Mesodermal cell (in vitro differentiated cells): ENCODE results near the gene TARS1.

Source experiments
- H3K27ac ChIP-seq: 2 replicates; pipeline ENCODE4 v1.7.0; 2013; ENCODE audit warnings: mild to moderate bottlenecking, low read depth, low read length, moderate library complexity; ENCODE audit not compliant: severe bottlenecking
- H3K36me3 ChIP-seq: 2 replicates; pipeline ENCODE4 v1.7.1; 2013; ENCODE audit warnings: mild to moderate bottlenecking, low read length, moderate library complexity; ENCODE audit not compliant: control insufficient read depth, insufficient read depth
- H3K4me1 ChIP-seq: one replicate; pipeline ENCODE4 v1.7.1; 2013; ENCODE audit warnings: mild to moderate bottlenecking, low read length; ENCODE audit not compliant: insufficient read depth, control insufficient read depth, poor library complexity, severe bottlenecking
- H3K4me3 ChIP-seq: 2 replicates; pipeline ENCODE4 v1.7.0; 2013; ENCODE audit warnings: low read length, control low read depth, mild to moderate bottlenecking; ENCODE audit not compliant: insufficient read depth, poor library complexity, severe bottlenecking; ENCODE audit errors: extremely low read depth
- H3K9me3 ChIP-seq: 2 replicates; pipeline ENCODE4 v1.7.1; 2013; ENCODE audit warnings: mild to moderate bottlenecking, low read length, moderate library complexity; ENCODE audit not compliant: control insufficient read depth
- WGBS, 2 experiments: methylation state at CpG; one replicate each; pipeline ENCODE4 v1.1.5; 2013; ENCODE audit warnings: missing lambda C conversion rate in 2 of 2; ENCODE audit not compliant: insufficient coverage in 2 of 2; 5-methylcytosine and 5-hydroxymethylcytosine counted together

TARS1 gene

DNA sequence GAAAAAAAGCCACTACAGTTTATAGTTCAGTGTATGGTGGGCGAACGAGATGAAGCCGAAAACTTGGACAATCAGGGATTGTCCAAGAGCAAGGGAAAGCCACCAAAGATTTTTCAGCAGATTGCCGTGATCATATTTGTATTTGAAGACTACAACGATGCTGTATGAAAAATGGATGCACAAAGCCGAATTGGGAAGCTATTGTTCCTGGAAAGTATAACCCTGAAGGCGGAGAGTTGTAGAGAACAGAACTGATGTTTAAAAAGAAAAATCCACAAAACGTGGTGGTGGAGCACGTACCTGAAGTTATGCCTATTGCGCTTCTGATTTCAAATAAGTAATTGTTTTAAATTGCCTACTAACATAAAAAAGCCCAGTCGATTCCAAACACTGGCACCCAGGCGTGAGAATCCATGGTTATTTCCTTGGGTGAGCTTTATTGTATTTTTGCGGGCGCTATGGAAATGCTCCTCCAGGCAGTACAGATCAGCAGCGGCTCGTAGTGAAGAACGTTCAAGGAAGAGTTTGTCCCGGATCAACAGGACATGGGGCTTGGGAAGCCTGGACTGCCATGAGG, 772 bp upstream of the TARS1 start:
- Histone ChIP-seq H3K9me3 (no peaks in the 10 kb centered on the region), H3K4me3 (peak overlapping the region; percentile 90), H3K36me3 (peaks cover 22% of the 10 kb centered on the region), H3K4me1 (peaks cover 7% of the 10 kb centered on the region), H3K27ac (peak overlapping the region; percentile 99)
- WGBS, 2 experiments = 2 to 6% methylated on average over 11 to 15 of the region's 18 CpGs

DNA sequence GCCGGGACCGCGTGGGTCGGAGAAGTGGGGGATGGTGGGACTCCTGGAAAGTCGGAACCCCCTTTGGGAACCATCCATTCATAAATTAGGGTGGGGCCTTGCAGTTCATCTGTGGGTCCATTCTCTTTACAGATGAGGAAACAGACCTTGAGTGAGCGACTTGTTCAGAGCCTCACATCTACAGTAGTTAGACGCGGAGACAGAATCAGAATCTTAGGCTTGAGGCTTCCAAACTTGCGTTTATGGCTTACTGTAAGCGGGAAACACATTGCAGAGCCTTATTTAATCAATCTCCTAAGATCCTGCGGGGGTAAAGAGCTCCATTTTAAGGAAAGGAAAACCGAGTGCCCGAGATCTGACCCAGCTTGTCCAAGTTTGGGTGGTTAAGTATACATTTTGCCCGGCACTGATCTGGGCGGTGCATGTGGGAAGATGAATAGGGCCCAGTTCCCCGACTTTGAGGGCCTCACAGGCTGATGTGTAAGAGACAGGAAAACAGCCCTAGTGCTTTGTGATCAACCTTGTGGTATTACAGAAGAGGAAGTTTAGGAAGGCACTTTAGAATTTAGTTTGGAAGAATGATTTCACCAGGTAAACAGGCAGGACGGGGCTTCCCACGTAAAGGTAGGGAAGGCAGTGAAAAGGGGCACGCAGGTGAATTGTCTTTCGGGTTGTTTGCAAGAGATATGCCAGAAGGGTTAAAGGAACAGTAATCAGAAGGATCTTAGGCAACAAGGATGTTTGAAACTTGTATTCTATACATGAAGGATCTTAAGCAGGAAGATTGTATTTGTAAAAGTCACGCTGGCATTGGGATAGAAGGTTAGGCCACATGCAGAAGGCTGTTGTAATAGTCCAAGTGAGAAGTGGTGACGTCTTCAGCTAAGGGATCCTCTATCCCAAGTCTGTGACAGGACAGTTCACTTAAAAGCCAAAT, 744 bp downstream of the TARS1 start:
- WGBS, 2 experiments = 1 to 2% methylated on average over 16 to 17 of the region's 22 CpGs
- Histone ChIP-seq H3K9me3 (no peaks in the 10 kb centered on the region), H3K27ac (peak overlapping the region; percentile 99)

DNA sequence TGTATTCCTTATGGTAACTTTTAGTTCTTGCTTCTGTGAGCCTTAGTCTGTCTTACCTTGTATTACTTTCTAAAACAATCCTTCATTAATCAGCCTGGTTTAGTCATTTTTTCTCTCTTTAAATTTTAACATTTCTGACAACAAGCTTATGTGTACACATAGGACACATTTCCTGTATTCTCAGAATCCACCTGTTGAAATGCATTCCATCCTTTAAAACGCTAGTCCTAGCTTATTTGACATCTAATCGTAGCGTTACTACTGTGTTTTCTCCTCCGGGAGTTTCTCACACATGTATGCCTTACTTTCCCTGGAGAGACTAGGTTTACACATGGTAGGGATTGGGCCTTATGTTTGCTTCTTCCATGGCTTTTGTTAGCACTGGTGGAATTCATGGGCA, 3.8 kb downstream of the TARS1 start:
- H3K27ac ChIP-seq = no peak overlapping the region
- peaks cover 62% of the 10 kb centered on the region for H3K36me3 ChIP-seq
- no peaks in the 10 kb centered on the region for H3K9me3 ChIP-seq
- no peaks in the 10 kb centered on the region for H3K4me1 ChIP-seq
- no peak overlapping the region for H3K4me3 ChIP-seq
- WGBS, 2 experiments = 93% methylated on average over 3 of the region's 4 CpGs; no CpG with 5 or more reads in 1 of the 2 experiments

More for the DNA sequence above, 744 bp downstream of the TARS1 start:
- Histone ChIP-seq H3K4me1 (peaks cover 7% of the 10 kb centered on the region), H3K36me3 (peaks cover 37% of the 10 kb centered on the region), H3K4me3 (peak overlapping the region; percentile 90)

DNA sequence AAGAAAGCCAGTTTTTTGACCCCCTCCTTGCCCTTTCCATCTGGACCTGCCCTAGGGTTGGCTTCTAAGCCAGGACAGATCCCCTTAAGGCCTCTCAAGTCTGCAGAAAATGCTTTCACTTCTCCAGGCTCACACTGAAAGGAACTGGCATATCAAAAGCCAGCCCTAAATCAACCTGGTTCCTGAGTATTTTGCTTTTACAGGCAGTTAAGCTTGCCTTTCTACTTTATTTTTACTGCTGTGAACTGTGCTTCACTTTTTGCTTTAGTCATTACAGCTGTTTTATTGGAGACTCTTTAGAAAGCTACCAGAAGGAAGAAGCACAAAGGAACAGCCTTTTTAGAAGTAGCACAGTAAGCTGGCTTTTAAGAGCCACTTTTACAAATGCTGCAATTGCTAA, 5.0 kb downstream of the TARS1 start:
- no peaks in the 10 kb centered on the region for H3K9me3 ChIP-seq
- H3K36me3 ChIP-seq = peaks cover 75% of the 10 kb centered on the region
- H3K4me1 ChIP-seq = no peaks in the 10 kb centered on the region
- peak overlapping the region; percentile 26 for H3K27ac ChIP-seq
- no peak overlapping the region for H3K4me3 ChIP-seq

DNA sequence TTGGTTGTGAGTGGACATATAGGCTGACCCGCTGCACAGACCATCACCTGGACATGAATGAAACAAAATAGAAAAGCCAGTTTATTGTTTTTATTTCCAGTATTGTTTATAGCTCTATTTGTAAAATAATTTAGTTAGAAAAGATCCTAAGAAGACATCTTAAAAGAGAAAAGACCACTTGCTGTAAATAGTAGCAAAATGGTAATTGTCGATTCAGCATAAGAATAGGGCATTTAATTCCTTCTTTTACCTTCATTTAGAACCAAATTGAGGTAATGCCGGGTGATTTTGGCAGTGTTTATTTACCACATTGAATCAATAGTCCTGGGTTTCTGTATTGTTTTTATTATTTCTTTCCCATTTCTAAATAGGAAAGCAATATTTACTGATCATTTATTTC, 7.4 kb downstream of the TARS1 start:
- no peak overlapping the region for H3K4me3 ChIP-seq
- WGBS, 2 experiments = no CpG with 5 or more reads among the region's 3 CpGs
- no peaks in the 10 kb centered on the region for H3K4me1 ChIP-seq
- no peak overlapping the region for H3K27ac ChIP-seq
- H3K9me3 ChIP-seq = no peaks in the 10 kb centered on the region
- peaks cover 91% of the 10 kb centered on the region for H3K36me3 ChIP-seq

DNA sequence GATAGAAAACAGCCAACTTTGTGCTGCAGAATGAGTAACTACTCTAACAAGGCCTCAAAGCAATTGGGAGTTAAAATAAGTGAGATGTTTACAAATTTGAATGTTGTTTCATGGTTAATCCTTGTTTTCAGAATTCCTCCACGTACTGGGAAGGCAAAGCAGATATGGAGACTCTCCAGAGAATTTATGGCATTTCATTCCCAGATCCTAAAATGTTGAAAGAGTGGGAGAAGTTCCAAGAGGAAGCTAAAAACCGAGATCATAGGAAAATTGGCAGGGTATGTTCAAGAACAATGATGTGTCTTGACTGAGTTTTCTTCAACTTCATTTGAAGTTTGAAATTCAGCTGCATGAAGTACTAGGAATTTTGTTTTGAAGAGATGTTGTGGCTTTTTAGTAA, 16.4 kb downstream of the TARS1 start:
- H3K27ac ChIP-seq = no peak overlapping the region
- H3K4me3 ChIP-seq = no peak overlapping the region
- 100% methylated on average over 2 of the region's 2 CpGs for WGBS, 2 experiments
- H3K36me3 ChIP-seq = peaks cover 97% of the 10 kb centered on the region
- no peaks in the 10 kb centered on the region for H3K4me1 ChIP-seq
- no peaks in the 10 kb centered on the region for H3K9me3 ChIP-seq

DNA sequence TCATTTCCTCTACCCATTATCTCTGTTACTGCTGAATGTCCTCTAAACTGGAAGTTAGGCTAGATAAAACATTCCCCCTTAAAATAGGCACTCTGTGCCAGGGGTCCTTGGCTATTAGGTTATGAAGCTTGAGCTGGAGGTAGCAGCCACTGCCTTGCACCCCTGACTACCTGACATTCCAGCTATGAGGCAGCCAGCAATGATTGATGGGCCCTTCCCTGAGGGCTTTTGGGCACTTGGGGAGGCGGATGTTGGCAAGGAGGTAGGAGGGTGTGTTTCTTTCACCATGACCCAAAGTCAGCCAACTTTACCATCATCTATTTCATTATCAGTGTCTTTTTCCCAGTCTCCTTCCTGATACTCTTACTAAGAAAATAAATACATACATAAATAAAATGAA, 17.1 kb downstream of the TARS1 start:
- no CpG with 5 or more reads among the region's 1 CpG for WGBS, 2 experiments
- H3K4me1 ChIP-seq = no peaks in the 10 kb centered on the region
- peaks cover 97% of the 10 kb centered on the region for H3K36me3 ChIP-seq
- no peak overlapping the region for H3K4me3 ChIP-seq
- no peak overlapping the region for H3K27ac ChIP-seq
- no peaks in the 10 kb centered on the region for H3K9me3 ChIP-seq

DNA sequence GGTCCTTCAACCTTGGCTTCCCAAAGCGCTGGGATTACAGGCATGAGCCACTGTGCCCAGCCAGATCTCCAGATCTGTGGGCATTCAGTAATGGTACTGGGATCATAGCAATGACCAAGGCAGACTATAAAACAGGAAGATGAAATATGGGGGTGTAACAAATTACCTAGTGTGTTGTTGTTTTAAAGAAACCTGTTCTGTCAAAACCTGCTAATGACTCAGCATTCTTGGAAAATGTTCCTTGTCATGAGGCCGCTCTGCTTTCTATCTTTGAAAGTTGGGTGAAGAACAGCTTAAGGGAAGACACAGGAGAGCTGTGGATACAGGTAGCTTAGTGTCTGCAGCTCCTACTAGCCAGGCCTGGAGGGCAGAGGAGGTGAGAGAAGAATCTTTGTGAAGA, 19.4 kb downstream of the TARS1 start:
- no peak overlapping the region for H3K27ac ChIP-seq
- peaks cover 97% of the 10 kb centered on the region for H3K36me3 ChIP-seq
- 94 to 96% methylated on average over 2 of the region's 2 CpGs for WGBS, 2 experiments

DNA sequence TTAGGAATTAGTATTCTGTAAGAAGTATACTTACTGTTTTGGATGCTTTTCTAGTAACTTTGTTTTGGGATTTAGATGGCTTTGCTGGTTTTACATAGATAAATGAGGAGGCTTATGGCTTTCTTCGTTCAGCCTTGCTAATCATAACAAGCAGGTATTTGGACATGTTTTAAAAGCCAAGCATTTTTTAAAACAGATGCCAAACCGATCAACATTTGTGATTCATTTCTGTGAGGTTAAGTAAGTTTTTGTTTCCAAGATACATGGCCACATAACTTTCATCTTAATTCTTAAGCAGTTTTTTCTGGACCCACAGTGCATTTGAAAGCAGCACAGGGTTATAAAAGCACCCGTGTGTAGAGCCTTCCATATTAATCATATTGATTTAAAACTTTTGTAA, 21.7 kb downstream of the TARS1 start:
- no peaks in the 10 kb centered on the region for H3K4me1 ChIP-seq
- no peak overlapping the region for H3K4me3 ChIP-seq
- H3K9me3 ChIP-seq = no peaks in the 10 kb centered on the region
- peaks cover 95% of the 10 kb centered on the region for H3K36me3 ChIP-seq
- H3K27ac ChIP-seq = no peak overlapping the region
- WGBS, 2 experiments = no CpG with 5 or more reads among the region's 3 CpGs

More for the DNA sequence above, 19.4 kb downstream of the TARS1 start:
- Histone ChIP-seq H3K4me1 (no peaks in the 10 kb centered on the region), H3K4me3 (no peak overlapping the region), H3K9me3 (no peaks in the 10 kb centered on the region)

DNA sequence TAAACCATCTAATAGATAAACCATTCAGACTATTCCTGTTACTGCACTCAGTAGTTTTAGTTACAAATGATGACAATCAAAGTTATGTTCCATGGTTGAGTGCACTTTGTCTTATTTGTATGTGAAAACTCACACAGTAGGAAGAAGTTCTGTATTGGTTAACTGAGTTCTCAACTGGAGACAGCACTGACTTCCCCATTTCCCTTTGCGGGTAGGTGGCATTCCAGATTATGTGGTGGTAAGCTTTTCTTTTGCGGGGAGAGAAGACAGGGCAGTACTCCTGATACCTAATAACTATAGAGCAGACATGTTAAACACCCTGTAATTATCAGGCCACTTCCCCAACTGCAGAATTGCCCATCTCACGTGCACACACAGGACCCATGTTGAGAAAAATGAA, 24.4 kb downstream of the TARS1 start:
- no peak overlapping the region for H3K4me3 ChIP-seq
- no peaks in the 10 kb centered on the region for H3K4me1 ChIP-seq
- whole genome bisulfite sequencing, 2 experiments = 100% methylated on average over 1 of the region's 3 CpGs
- H3K36me3 ChIP-seq = peaks cover 97% of the 10 kb centered on the region
- no peaks in the 10 kb centered on the region for H3K9me3 ChIP-seq
- no peak overlapping the region for H3K27ac ChIP-seq
